CD4-positive, CD25-positive, alpha-beta regulatory T cell (primary cell): ENCODE measurements around the gene ZNF197. TPM values are rescaled to one million over a fixed set of nuclear protein-coding genes. Genes with fewer than 3 reads are reported as not detected.
"Not testable (repeated sequence)": the region's sequence is repeated elsewhere in the genome, so short reads cannot be mapped to it uniquely, and the experiment has no call there.

Source experiments
- ATAC-seq, 2 donors: fragments of 150-1000 bp; cut with Tn5 transposase; one replicate each; pipeline ENCODE4 v1.10.0; 2021; ENCODE audit warnings: low read depth in 2 of 2, moderate number of reproducible peaks in 2 of 2, moderate library complexity in 1 of 2
- DNase-seq, 3 donors: peaks; one replicate each; pipeline versions ENCODE4 v3.0.0 to v3.0.0-alpha.2; 2012 to 2022; ENCODE audit warnings: mixed read lengths in 1 of 3
- H3K27ac ChIP-seq: one replicate; pipeline ENCODE4 v1.7.0; 2013; ENCODE audit warnings: mild to moderate bottlenecking, low read length; ENCODE audit not compliant: insufficient read depth, poor library complexity, severe bottlenecking
- H3K27me3 ChIP-seq: one replicate; pipeline ENCODE4 v1.7.0; 2013; ENCODE audit warnings: low read length; ENCODE audit not compliant: control insufficient read depth, insufficient read depth
- H3K36me3 ChIP-seq: one replicate; pipeline ENCODE4 v1.7.0; 2013; ENCODE audit warnings: mild to moderate bottlenecking, low read length, moderate library complexity; ENCODE audit not compliant: control insufficient read depth, insufficient read depth
- H3K4me1 ChIP-seq: 2 replicates; pipeline ENCODE4 v1.7.0; 2013; ENCODE audit warnings: mild to moderate bottlenecking, low read length; ENCODE audit not compliant: insufficient read depth, control insufficient read depth, poor library complexity, severe bottlenecking
- H3K4me3 ChIP-seq: one replicate; pipeline ENCODE4 v1.7.0; 2013; ENCODE audit warnings: low read depth, mild to moderate bottlenecking, low read length, moderate library complexity
- H3K9me3 ChIP-seq, 2 experiments: 1 replicate in 1 of 2; 2 replicates in 1 of 2; pipeline ENCODE4 v1.7.0; 2013; ENCODE audit warnings: low read length in 2 of 2, mild to moderate bottlenecking in 1 of 2, moderate library complexity in 1 of 2; ENCODE audit not compliant: control insufficient read depth in 2 of 2
- H3K27ac Mint-ChIP-seq, 3 donors: one replicate each; pipeline ENCODE4 v1.8.0; 2020 to 2022; ENCODE audit warnings: mild to moderate bottlenecking in 3 of 3, mixed read lengths in 3 of 3, moderate library complexity in 2 of 3
- H3K27me3 Mint-ChIP-seq: one replicate; pipeline ENCODE4 v1.8.0; 2022; ENCODE audit warnings: mild to moderate bottlenecking, mixed read lengths
- H3K36me3 Mint-ChIP-seq: one replicate; pipeline ENCODE4 v1.8.0; 2020; ENCODE audit warnings: mixed read lengths
- H3K4me1 Mint-ChIP-seq, 4 donors: one replicate each; pipeline ENCODE4 v1.8.0; 2020 to 2022; ENCODE audit warnings: mixed read lengths in 4 of 4, mild to moderate bottlenecking in 1 of 4
- H3K4me3 Mint-ChIP-seq, 4 donors: one replicate each; pipeline ENCODE4 v1.8.0; 2020 to 2022; ENCODE audit warnings: mild to moderate bottlenecking in 4 of 4, mixed read lengths in 4 of 4, moderate library complexity in 3 of 4
- H3K9me3 Mint-ChIP-seq, 7 donors: one replicate each; pipeline ENCODE4 v1.8.0; 2020 to 2022; ENCODE audit warnings: mixed read lengths in 7 of 7, mild to moderate bottlenecking in 3 of 7, moderate library complexity in 2 of 7
- polyA plus RNA-seq, 4 donors: library from polyadenylated mRNA; unstranded; fragments of 300-500 nt; fragmentation: Illumina TruSeq; gene quantifications; one replicate each; pipeline ENCODE4 v1.2.3, GENCODE V29; 2021
- total RNA-seq: library from RNA; stranded (reverse); gene quantifications from one replicate; pipeline ENCODE4 v1.2.3, GENCODE V29; 2022

ZNF197 gene
- total RNA-seq = 6.6 TPM
- polyA plus RNA-seq = 1 to 10 TPM; 3.7 to 4.9 (median 4.3) TPM

DNA sequence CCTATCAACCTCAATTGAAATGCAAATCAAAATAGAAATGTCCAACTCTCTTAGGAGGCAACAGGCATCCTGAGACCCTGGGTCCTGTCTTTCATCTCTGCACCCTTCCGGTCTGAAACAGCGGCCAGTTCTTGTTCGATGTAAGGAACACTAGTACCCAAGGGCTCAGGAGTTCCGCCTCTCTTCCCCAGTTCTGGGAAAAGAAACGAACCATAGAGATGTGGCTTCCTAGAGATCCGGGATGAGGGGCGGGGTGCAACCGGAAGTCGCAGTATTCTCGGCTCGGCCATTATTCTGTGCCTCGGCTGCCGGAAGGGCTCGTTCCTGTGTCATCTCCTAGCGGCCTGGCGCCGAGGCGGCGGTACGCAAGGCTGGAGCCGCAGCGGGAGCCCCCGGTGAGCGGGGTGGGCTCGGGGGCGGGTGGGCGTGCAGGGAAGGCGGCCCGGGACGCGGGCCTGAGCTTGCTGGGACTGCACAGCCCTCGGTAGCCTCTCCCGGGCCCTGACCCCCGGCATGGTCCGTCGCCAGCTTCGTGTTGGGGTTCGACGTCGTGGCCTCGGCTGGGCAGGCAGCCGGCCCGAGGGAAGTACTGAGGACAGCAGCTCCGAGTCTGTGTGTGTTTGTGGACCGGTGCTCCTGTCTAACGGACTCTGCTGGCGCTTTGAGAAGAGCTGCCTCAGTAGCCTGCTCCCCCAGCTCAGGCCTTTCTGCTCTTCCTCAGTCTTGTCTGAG is at the start of gene ZNF197:
TSS of gene ZNF197 (plus strand) at position 288 of the 732 bp plus-strand sequence. CDS start 4,119 bp downstream, outside the sequence.
- H3K4me1 ChIP-seq = peaks cover 17% of the 10 kb centered on the region
- Mint-ChIP-seq H3K4me1 (peaks cover 22 to 46% (median 35%) of the 10 kb centered on the region in 4 donors), H3K36me3 (peaks cover 22% of the 10 kb centered on the region), H3K4me3 (peak within 1 kb of the TSS; percentile 92 to 95 (median 92)), H3K27ac (peak within 1 kb of the TSS; percentile 74 to 92 (median 89)), H3K9me3 (peaks cover 0 to 1% (median 0%) of the 10 kb centered on the region in 7 donors), H3K27me3 (no peaks in the 10 kb centered on the region)
- H3K27ac ChIP-seq = no peak within 1 kb of the TSS
- peak within 1 kb of the TSS; percentile 90 for H3K4me3 ChIP-seq
- peaks cover 7% of the 10 kb centered on the region for H3K36me3 ChIP-seq
- peak; percentile 61 to 89 for ATAC-seq
- no peaks in the 10 kb centered on the region for H3K27me3 ChIP-seq
- no peaks in the 10 kb centered on the region for H3K9me3 ChIP-seq
- peak; percentile 6 to 79 (median 34) for DNase-seq

DNA sequence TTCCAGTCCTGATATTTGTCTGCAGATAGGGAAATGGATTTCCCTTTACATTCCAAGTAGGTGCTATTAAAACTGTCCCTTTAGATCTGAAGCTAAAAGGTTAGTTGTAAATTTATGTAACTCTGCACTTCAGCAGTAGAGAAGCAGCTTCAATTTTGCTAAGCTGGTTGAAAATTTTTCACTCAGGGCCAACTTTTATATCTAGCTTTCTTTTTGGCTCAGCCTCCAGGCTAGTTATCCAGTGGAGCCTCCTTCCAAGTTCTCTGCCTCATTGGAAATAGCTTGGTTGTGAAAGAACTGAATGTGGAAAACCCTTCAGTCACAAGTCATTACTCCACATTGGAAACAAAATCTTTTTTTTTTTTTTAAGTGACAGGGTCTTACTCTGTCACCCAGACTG is 48.2 kb upstream of the ZNF197 start:
- peaks cover 5% of the 10 kb centered on the region for H3K36me3 Mint-ChIP-seq
- H3K4me3 Mint-ChIP-seq = no peak overlapping the region
- ATAC-seq (no peak), DNase-seq (no peak)
- Histone ChIP-seq H3K27ac (no peak overlapping the region), H3K4me1 (no peaks in the 10 kb centered on the region), H3K27me3 (no peaks in the 10 kb centered on the region), H3K36me3 (no peaks in the 10 kb centered on the region), H3K9me3 (peaks cover 12 to 31% of the 10 kb centered on the region in 2 experiments), H3K4me3 (no peak overlapping the region)
- H3K9me3 Mint-ChIP-seq = peaks cover 4 to 45% (median 25%) of the 10 kb centered on the region in 7 donors
- H3K27me3 Mint-ChIP-seq = peaks cover 2% of the 10 kb centered on the region
- peak overlapping the region in 1 of 3 donors; percentile 32 for H3K27ac Mint-ChIP-seq
- H3K4me1 Mint-ChIP-seq = no peaks in the 10 kb centered on the region

DNA sequence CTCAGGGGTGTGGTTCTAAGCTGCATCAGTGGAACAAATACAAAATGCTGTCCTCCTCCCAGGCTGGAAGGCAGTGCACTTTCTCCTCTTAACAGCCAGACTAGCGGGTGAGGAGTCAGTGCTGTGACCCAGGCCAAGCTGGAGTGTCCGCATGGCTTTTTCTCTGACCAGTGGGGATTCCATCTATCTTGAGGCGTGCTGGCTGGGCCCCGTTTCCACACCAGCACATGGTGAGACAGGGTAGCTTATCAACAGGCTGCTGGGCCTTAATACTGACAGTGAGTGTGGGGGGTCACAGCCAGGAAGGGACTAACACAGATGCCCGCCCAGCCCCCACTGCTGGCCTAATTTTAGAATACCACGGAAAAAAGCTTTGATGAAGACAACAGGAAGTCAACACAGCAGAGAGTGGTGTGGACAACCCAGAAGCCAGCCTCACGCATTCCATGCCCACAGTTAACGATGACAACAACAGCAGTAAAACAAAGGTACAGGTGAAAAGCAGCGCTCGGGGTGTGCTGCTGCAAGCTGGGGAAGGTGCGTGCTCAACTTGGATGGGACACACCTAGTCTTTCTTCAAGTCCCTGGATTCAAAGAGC is 47.4 kb upstream of the ZNF197 start:
- H3K4me3 Mint-ChIP-seq, ATAC-seq, H3K36me3 Mint-ChIP-seq, H3K4me1 Mint-ChIP-seq, H3K27ac ChIP-seq, H3K4me3 ChIP-seq, H3K36me3 ChIP-seq, H3K27me3 ChIP-seq, H3K27ac Mint-ChIP-seq, H3K4me1 ChIP-seq, DNase-seq: not testable (repeated sequence)
- peaks cover 9 to 25% of the 10 kb centered on the region in 2 experiments for H3K9me3 ChIP-seq
- peaks cover 4 to 45% (median 22%) of the 10 kb centered on the region in 7 donors for H3K9me3 Mint-ChIP-seq
- H3K27me3 Mint-ChIP-seq = peaks cover 11% of the 10 kb centered on the region

DNA sequence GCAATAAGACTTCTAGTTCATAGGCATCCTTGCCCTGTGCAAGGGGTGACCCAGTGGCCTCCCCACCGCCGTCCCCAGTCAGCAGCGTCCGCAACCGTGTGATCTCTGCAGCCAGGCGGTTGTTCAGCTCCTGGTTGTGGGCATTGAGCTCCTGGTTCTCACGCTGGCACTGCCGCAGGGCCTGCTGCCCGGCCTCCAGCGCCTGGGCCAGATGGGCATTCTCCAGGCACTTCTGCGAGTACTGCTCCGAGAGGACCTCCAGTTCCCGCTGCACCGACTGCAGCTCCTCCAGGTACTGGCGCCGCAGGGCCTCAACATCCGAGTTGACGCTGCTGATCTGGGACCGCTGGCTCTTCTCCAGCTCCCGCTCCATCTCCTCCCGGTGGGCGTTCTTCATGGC is 46.5 kb upstream of the ZNF197 start:
- not testable (repeated sequence) for ATAC-seq, H3K4me3 ChIP-seq, H3K27ac Mint-ChIP-seq, H3K4me3 Mint-ChIP-seq, H3K4me1 Mint-ChIP-seq, H3K27me3 ChIP-seq, H3K36me3 Mint-ChIP-seq, H3K4me1 ChIP-seq, DNase-seq, H3K27ac ChIP-seq, H3K36me3 ChIP-seq
- peaks cover 6 to 19% of the 10 kb centered on the region in 2 experiments for H3K9me3 ChIP-seq
- Mint-ChIP-seq H3K9me3 (peaks cover 4 to 40% (median 19%) of the 10 kb centered on the region in 7 donors), H3K27me3 (peaks cover 17% of the 10 kb centered on the region)

DNA sequence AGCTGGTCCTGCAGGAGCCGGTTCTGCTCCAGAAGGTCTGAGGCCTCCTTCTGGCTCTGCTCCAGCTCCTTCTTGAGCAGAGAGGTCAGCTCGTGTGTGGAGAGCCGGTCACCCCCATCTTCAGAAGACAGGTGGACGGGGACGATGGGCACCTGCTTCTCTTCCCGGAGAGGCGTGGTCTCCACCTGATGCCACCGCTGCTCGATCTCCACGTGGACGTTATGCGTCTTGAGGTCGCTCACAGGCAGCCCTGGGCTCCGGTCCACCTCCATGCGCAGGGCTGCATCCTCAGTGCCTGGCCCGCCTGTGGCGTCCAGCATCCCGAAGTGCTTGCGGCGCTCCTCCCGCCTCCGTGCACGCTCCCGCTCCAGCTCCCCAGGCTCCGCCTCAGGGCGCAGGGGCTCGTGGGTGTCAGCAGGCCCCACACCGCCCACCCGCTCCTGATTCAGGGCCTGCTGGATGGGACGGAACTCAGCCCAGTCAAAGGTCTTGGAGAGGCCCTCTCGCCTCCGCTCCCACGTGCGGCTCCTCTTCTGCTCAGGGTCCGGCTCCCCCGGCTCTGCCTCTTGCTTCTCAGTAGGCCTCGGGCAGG is 45.8 kb upstream of the ZNF197 start:
- H3K27me3 ChIP-seq, H3K4me3 ChIP-seq, H3K27ac ChIP-seq, H3K36me3 Mint-ChIP-seq, H3K4me3 Mint-ChIP-seq, H3K27ac Mint-ChIP-seq, H3K4me1 Mint-ChIP-seq, ATAC-seq, H3K36me3 ChIP-seq, DNase-seq, H3K4me1 ChIP-seq: not testable (repeated sequence)
- Mint-ChIP-seq H3K27me3 (peaks cover 24% of the 10 kb centered on the region), H3K9me3 (peaks cover 4 to 40% (median 19%) of the 10 kb centered on the region in 7 donors)
- peaks cover 5 to 19% of the 10 kb centered on the region in 2 experiments for H3K9me3 ChIP-seq

DNA sequence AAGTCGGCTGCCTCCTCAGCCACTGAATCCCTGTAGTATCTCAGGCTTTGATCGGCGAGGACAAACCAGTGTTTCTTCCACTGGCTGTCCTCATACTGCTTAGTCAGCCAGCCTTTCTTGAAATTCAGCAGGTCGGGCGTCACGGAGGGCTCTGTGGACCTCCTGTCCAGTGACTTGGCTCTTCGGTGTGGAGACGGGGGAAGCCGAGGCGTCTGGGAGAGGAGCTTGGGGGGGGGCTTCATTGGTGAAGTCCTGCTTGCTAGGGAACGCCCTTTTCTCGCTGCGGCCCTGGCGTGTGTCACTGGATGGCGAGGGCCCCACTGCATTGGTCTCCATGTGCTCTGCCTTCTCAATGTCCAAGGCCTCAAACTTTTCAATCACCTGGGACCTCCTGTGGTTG is 45.1 kb upstream of the ZNF197 start:
- H3K4me1 Mint-ChIP-seq, DNase-seq, H3K27me3 ChIP-seq, H3K36me3 ChIP-seq, H3K36me3 Mint-ChIP-seq, H3K27ac Mint-ChIP-seq, H3K4me3 ChIP-seq, H3K4me3 Mint-ChIP-seq, ATAC-seq, H3K27ac ChIP-seq, H3K4me1 ChIP-seq: not testable (repeated sequence)
- peaks cover 10 to 13% of the 10 kb centered on the region in 2 experiments for H3K9me3 ChIP-seq
- H3K9me3 Mint-ChIP-seq = peaks cover 4 to 38% (median 17%) of the 10 kb centered on the region in 7 donors
- H3K27me3 Mint-ChIP-seq = peaks cover 30% of the 10 kb centered on the region

DNA sequence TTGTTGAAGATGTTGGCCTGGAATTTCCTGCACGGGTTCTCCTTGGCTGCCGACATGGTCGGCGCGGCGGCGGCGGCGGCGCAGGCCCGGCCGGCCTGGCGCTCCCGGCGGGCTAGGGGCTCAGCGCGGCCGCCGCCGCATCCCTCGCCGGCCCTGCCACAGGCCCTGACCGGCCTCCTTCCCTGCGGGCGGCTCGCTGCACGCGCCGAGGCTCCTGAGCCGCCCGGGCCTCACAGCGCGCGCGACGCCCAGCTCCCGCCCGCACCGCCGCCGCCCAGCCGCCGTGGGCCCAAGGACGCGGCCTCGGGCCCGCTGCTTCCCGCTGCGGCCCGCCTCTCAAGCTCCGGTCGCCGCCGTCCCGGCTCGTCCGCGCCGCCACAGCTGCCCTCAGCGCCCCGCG is 43.9 kb upstream of the ZNF197 start:
- H3K9me3 Mint-ChIP-seq = peaks cover 2 to 33% (median 13%) of the 10 kb centered on the region in 7 donors

More for the DNA sequence above, 43.9 kb upstream of the ZNF197 start:
- H3K27ac Mint-ChIP-seq, DNase-seq, H3K36me3 ChIP-seq, H3K36me3 Mint-ChIP-seq, H3K27ac ChIP-seq, ATAC-seq, H3K4me3 Mint-ChIP-seq, H3K4me3 ChIP-seq, H3K4me1 ChIP-seq, H3K27me3 ChIP-seq: not testable (repeated sequence)
- H3K9me3 ChIP-seq = peaks cover 10 to 11% of the 10 kb centered on the region in 2 experiments
- peaks cover 0 to 12% (median 2%) of the 10 kb centered on the region in 4 donors for H3K4me1 Mint-ChIP-seq
- H3K27me3 Mint-ChIP-seq = peaks cover 41% of the 10 kb centered on the region
